Smooth muscle cell (in vitro differentiated cells): ENCODE results near the gene MEGF8. TPM values are rescaled to one million over a fixed set of nuclear protein-coding genes. Genes with fewer than 3 reads are reported as not detected.

Experiments used
- DNase-seq: peaks from one replicate; lab custom pipeline; 2025; ENCODE audit not compliant: unreplicated experiment; lab: John Stamatoyannopoulos, UW
- H2AFZ ChIP-seq: fragments of 200-600 bp; sonication (generic); 2 replicates; pipeline ENCODE4 v1.6.0; 2016; ENCODE audit warnings: antibody characterized with exemption, low read depth, mild to moderate bottlenecking
- H3F3A ChIP-seq: fragments of 200-600 bp; sonication (generic); 2 replicates; pipeline ENCODE4 v1.6.0; 2017; ENCODE audit warnings: antibody characterized with exemption, low read depth
- H3K27ac ChIP-seq: fragments of 200-600 bp; sonication (generic); 2 replicates; pipeline ENCODE4 v1.5.1; 2016; ENCODE audit warnings: low read depth, mild to moderate bottlenecking
- H3K27me3 ChIP-seq: fragments of 200-600 bp; sonication (generic); 2 replicates; pipeline ENCODE4 v1.6.1; 2016; ENCODE audit warnings: low read depth, mild to moderate bottlenecking
- H3K36me3 ChIP-seq: fragments of 200-600 bp; sonication (generic); 2 replicates; pipeline ENCODE4 v1.5.1; 2016; ENCODE audit warnings: low read depth
- H3K4me1 ChIP-seq: fragments of 200-600 bp; sonication (generic); 2 replicates; pipeline ENCODE4 v1.5.1; 2016; ENCODE audit warnings: low read depth
- H3K4me2 ChIP-seq: fragments of 200-600 bp; sonication (generic); 2 replicates; pipeline ENCODE4 v1.6.0; 2016; ENCODE audit warnings: mild to moderate bottlenecking
- H3K4me3 ChIP-seq: fragments of 200-600 bp; sonication (generic); 2 replicates; pipeline ENCODE4 v1.5.1; 2016; ENCODE audit warnings: mild to moderate bottlenecking
- H3K79me2 ChIP-seq: fragments of 200-600 bp; sonication (generic); 2 replicates; pipeline ENCODE4 v1.6.0; 2016; ENCODE audit warnings: low read depth, mild to moderate bottlenecking
- H3K9ac ChIP-seq: fragments of 200-600 bp; sonication (generic); 2 replicates; pipeline ENCODE4 v1.6.0; 2016; ENCODE audit warnings: low read depth
- H3K9me3 ChIP-seq: fragments of 200-600 bp; sonication (generic); replicated peaks from 2 replicates; pipeline ENCODE4 v1.5.1; 2016; ENCODE audit warnings: low read depth
- H4K20me1 ChIP-seq: fragments of 200-600 bp; sonication (generic); 2 replicates; pipeline ENCODE4 v1.6.0; 2016; ENCODE audit warnings: low read depth
- CTCF ChIP-seq: fragments of 200-600 bp; sonication (generic); IDR thresholded peaks from 2 replicates; pipeline ENCODE4 v1.5.1; 2017; ENCODE audit warnings: borderline replicate concordance, mild to moderate bottlenecking, antibody characterized with exemption; ENCODE audit not compliant: insufficient read depth, poor library complexity, severe bottlenecking
- WGBS: methylation state at CpG from one replicate; pipeline ENCODE4 v1.1.7; 2016; ENCODE audit warnings: low lambda C conversion rate; 5-methylcytosine and 5-hydroxymethylcytosine counted together
- polyA plus RNA-seq: library from polyadenylated mRNA; unstranded; fragments of >200 nt; fragmentation: Nextera tagmentation; extraction: Ambion mirVana; gene quantifications from 2 replicates; pipeline ENCODE4 v1.2.1, GENCODE V29; 2016
- total RNA-seq: library from RNA; depleted of rRNA; stranded (reverse); fragments of >200 nt; gene quantifications from 2 replicates; pipeline ENCODE4 v1.2.3, GENCODE V29; 2014

The MEGF8 gene
- total and polyA plus RNA-seq, 2 experiments from 2014 or later: 8.2 to 16.4 TPM

GRCh38 chr19:42309686-42310085 lies 15.7 kb upstream of the MEGF8 start:
- no peaks in the 10 kb centered on the region for H4K20me1 ChIP-seq
- H3K36me3 ChIP-seq: no peaks in the 10 kb centered on the region
- H3K79me2 ChIP-seq: no peaks in the 10 kb centered on the region
- peaks cover 15% of the 10 kb centered on the region for H3K27me3 ChIP-seq
- 88% methylated on average over 14 of the region's 14 CpGs for WGBS
- H3K4me1 ChIP-seq: no peaks in the 10 kb centered on the region
- no peak for DNase-seq
- H2AFZ ChIP-seq: no peak overlapping the region
- H3K9me3 ChIP-seq: no peaks in the 10 kb centered on the region
- TF ChIP-seq CTCF: no peak
- no peak overlapping the region for H3K4me2 ChIP-seq
- no peak overlapping the region for H3K4me3 ChIP-seq
- no peak overlapping the region for H3K27ac ChIP-seq
- no peaks in the 10 kb centered on the region for H3F3A ChIP-seq
- H3K9ac ChIP-seq: no peak overlapping the region

GRCh38 chr19:42311657-42312056 lies 13.8 kb upstream of the MEGF8 start:
- no peak overlapping the region for H3K27ac ChIP-seq
- TF ChIP-seq CTCF: no peak
- H4K20me1 ChIP-seq: no peaks in the 10 kb centered on the region
- WGBS: 64% methylated on average over 2 of the region's 2 CpGs
- no peak for DNase-seq
- no peak overlapping the region for H3K4me2 ChIP-seq
- no peak overlapping the region for H2AFZ ChIP-seq
- no peaks in the 10 kb centered on the region for H3K4me1 ChIP-seq
- peaks cover 23% of the 10 kb centered on the region for H3K27me3 ChIP-seq
- no peak overlapping the region for H3K9ac ChIP-seq
- H3K9me3 ChIP-seq: no peaks in the 10 kb centered on the region
- H3K79me2 ChIP-seq: no peaks in the 10 kb centered on the region
- no peak overlapping the region for H3K4me3 ChIP-seq
- no peaks in the 10 kb centered on the region for H3K36me3 ChIP-seq
- no peaks in the 10 kb centered on the region for H3F3A ChIP-seq

GRCh38 chr19:42312370-42312769 lies 13.1 kb upstream of the MEGF8 start:
- no peaks in the 10 kb centered on the region for H3K36me3 ChIP-seq
- DNase-seq: no peak
- no peaks in the 10 kb centered on the region for H3K4me1 ChIP-seq
- no peaks in the 10 kb centered on the region for H3F3A ChIP-seq
- no peak for TF ChIP-seq CTCF
- no peak overlapping the region for H3K4me2 ChIP-seq
- H2AFZ ChIP-seq: no peak overlapping the region
- no peak overlapping the region for H3K27ac ChIP-seq
- no peak overlapping the region for H3K9ac ChIP-seq
- no peaks in the 10 kb centered on the region for H3K9me3 ChIP-seq
- 91% methylated on average over 5 of the region's 5 CpGs for WGBS
- H3K4me3 ChIP-seq: no peak overlapping the region
- H4K20me1 ChIP-seq: no peaks in the 10 kb centered on the region
- peaks cover 23% of the 10 kb centered on the region for H3K27me3 ChIP-seq
- H3K79me2 ChIP-seq: no peaks in the 10 kb centered on the region

GRCh38 chr19:42313096-42313839 lies 12.2 kb upstream of the MEGF8 start, which contains the start of gene TMEM145:
Gene TMEM145 (plus strand): TSS chr19:42313309. CDS start chr19:42313377, 68 bp downstream.
- DNase-seq: peak; percentile 25
- H4K20me1 ChIP-seq: no peaks in the 10 kb centered on the region
- H3K36me3 ChIP-seq: no peaks in the 10 kb centered on the region
- WGBS: 1% methylated on average over 42 of the region's 67 CpGs
- peak within 1 kb of the TSS; percentile 99 for H3K4me2 ChIP-seq
- no peak for TF ChIP-seq CTCF
- H3K79me2 ChIP-seq: no peaks in the 10 kb centered on the region
- peak within 1 kb of the TSS; percentile 66 for H3K4me3 ChIP-seq
- no peak within 1 kb of the TSS for H3K27ac ChIP-seq
- no peak within 1 kb of the TSS for H3K9ac ChIP-seq
- H3F3A ChIP-seq: no peaks in the 10 kb centered on the region
- no peaks in the 10 kb centered on the region for H3K4me1 ChIP-seq
- peaks cover 23% of the 10 kb centered on the region for H3K27me3 ChIP-seq
- no peak within 1 kb of the TSS for H2AFZ ChIP-seq
- H3K9me3 ChIP-seq: no peaks in the 10 kb centered on the region
